Measurements from ENCODE around the gene F13B.

- TF ChIP-seq CTCF (IDR thresholded peaks at IDR 0.05) (no peak), POLR2A (IDR thresholded peaks at IDR 0.05) (no peak)
Observed at GRCh38 chr1:197065559-197065958, 1.5 kb downstream of the F13B start.

Data from esophagus squamous epithelium (tissue), 4 donors.